HL-60 (cell line): ENCODE measurements around the gene BANP.
"Not testable (repeated sequence)": the region's sequence is repeated elsewhere in the genome, so short reads cannot be mapped to it uniquely, and the experiment has no call there.

Experiments used
- CTCF ChIP-seq: IDR thresholded peaks from one replicate; pipeline ENCODE4 v1.5.1; 2011; ENCODE audit warnings: low read length, control low read depth, inconsistent platforms; ENCODE audit not compliant: insufficient read depth
- GABPA ChIP-seq: IDR thresholded peaks from 2 replicates; pipeline ENCODE4 v1.6.1; 2012; ENCODE audit warnings: low read depth
- POLR2AphosphoS5 ChIP-seq: IDR thresholded peaks from 2 replicates; pipeline ENCODE4 v1.6.1; 2012; ENCODE audit warnings: low read depth
- REST ChIP-seq: IDR thresholded peaks from 2 replicates; pipeline ENCODE4 v1.6.1; 2012; ENCODE audit warnings: low read depth; ENCODE audit not compliant: insufficient replicate concordance
- SPI1 ChIP-seq: IDR thresholded peaks from 2 replicates; pipeline ENCODE4 v1.6.1; 2012; ENCODE audit warnings: low read depth, mild to moderate bottlenecking, borderline replicate concordance

GRCh38 chr16:88037359-88037758, 86.1 kb downstream of the BANP start:
- not testable (repeated sequence) for TF ChIP-seq CTCF, GABPA, POLR2AphosphoS5, REST, SPI1
